PFSK-1 (cell line): Measurements from ENCODE around the gene MET.

ENCODE experiments used
- POLR2AphosphoS5 ChIP-seq: IDR thresholded peaks from 2 replicates; pipeline ENCODE4 v1.6.1; 2012; ENCODE audit warnings: low read depth, mild to moderate bottlenecking, control low read depth, low read length, moderate library complexity
- TAF1 ChIP-seq: IDR thresholded peaks from 2 replicates; pipeline ENCODE4 v1.6.1; 2012; ENCODE audit warnings: low read length, control low read depth, borderline replicate concordance; ENCODE audit not compliant: insufficient read depth

- no peak for TF ChIP-seq POLR2AphosphoS5
- no peak for TF ChIP-seq TAF1
Measured at GRCh38 chr7:116792813-116793212, 120.8 kb downstream of the MET start.
